Astrocyte of the spinal cord (primary cell): ENCODE results near the gene EIF3A.

Experiments used
- DNase-seq: peaks from one replicate; pipeline ENCODE4 v3.0.0; 2011; ENCODE audit warnings: low read depth, low spot score
- H3K4me3 ChIP-seq: 2 replicates; pipeline ENCODE4 v1.5.1; 2011; ENCODE audit warnings: low read depth, mild to moderate bottlenecking, low read length, moderate library complexity
- in situ Hi-C: cut with HindIII; loops from 2 replicates; pipeline ENCODE4 v1.10.0; 2017; ENCODE audit warnings: low sequenced_read_pairs
- TF ChIP-seq, protein P1 (sequence below): IDR thresholded peaks from 2 replicates; pipeline ENCODE4 v1.5.1; 2012; ENCODE audit warnings: low read depth, mild to moderate bottlenecking, low read length, inconsistent platforms

Gene EIF3A

GRCh38 chr10:119045561-119045960, 35.1 kb downstream of the EIF3A start:
- in situ Hi-C loops = no loop called here
- no peak for DNase-seq
- no peak overlapping the region for H3K4me3 ChIP-seq
- TF ChIP-seq, protein P1, sequence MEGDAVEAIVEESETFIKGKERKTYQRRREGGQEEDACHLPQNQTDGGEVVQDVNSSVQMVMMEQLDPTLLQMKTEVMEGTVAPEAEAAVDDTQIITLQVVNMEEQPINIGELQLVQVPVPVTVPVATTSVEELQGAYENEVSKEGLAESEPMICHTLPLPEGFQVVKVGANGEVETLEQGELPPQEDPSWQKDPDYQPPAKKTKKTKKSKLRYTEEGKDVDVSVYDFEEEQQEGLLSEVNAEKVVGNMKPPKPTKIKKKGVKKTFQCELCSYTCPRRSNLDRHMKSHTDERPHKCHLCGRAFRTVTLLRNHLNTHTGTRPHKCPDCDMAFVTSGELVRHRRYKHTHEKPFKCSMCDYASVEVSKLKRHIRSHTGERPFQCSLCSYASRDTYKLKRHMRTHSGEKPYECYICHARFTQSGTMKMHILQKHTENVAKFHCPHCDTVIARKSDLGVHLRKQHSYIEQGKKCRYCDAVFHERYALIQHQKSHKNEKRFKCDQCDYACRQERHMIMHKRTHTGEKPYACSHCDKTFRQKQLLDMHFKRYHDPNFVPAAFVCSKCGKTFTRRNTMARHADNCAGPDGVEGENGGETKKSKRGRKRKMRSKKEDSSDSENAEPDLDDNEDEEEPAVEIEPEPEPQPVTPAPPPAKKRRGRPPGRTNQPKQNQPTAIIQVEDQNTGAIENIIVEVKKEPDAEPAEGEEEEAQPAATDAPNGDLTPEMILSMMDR = no peak

- TF ChIP-seq, protein P1 = no peak
- in situ Hi-C loops = no loop called here
- no peak overlapping the region for H3K4me3 ChIP-seq
- no peak for DNase-seq
These were observed 38.4 kb downstream of the EIF3A start for GRCh38 chr10:119042169-119042568.

DNA sequence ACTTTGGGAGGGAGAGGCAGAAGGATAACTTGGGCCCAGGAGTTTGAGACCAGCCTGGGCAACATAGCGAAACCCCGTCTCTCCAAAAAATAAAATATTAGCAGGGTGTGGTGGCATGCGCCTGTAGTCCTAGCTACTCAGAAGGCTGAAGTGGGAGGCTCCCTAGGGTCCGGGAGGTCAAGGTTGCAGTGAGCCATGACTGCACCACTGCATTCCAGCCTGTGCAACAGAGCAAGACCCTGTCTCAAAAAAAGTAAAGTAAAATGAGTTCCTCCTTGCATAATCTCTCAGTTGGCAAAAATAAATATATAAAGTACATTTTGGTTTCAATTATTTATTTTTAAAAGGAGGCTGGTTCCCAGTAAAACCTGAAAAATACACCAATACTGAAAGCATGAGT, 39.3 kb downstream of the EIF3A start:
- in situ Hi-C loops = no loop called here
- DNase-seq = no peak
- TF ChIP-seq, protein P1 = no peak
- H3K4me3 ChIP-seq = no peak overlapping the region

DNA sequence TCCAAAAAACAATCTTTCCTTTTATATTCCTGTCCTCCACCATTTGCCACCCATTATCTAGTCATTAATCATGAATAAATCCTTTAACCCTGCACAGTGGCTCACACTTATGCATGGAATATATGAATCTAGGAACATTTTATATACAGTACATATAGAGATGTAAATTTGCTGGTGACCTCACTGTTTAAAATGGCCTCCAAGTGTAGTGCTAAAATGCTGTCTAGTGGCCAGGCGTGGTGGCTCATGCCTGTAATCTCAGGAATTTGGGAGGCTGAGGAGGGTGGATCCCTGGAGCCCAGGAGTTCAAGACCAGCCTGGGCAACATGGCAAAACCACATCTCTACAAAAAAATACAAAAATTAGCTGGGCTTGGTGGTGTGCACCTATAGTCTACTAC, 41.5 kb downstream of the EIF3A start:
- DNase-seq = no peak
- in situ Hi-C loops = no loop called here
- H3K4me3 ChIP-seq = no peak overlapping the region
- TF ChIP-seq, protein P1 = no peak

GRCh38 chr10:119031496-119032059, 49.0 kb downstream of the EIF3A start:
- H3K4me3 ChIP-seq = no peak overlapping the region
- in situ Hi-C loops = no loop called here
- DNase-seq = no peak
- TF ChIP-seq, protein P1 = no peak

- DNase-seq = peak; percentile 49
- in situ Hi-C loops = no loop called here
These were observed 50.0 kb downstream of the EIF3A start for GRCh38 chr10:119030421-119031250.

More at GRCh38 chr10:119030421-119031250, 50.0 kb downstream of the EIF3A start:
- H3K4me3 ChIP-seq = peak overlapping the region; percentile 35
- TF ChIP-seq, protein P1 = no peak
